SK-N-SH (cell line): ENCODE results near the gene ABCA7. TPM values are rescaled to one million over a fixed set of nuclear protein-coding genes. Genes with fewer than 3 reads are reported as not detected.

ENCODE experiments used
- CTCF ChIA-PET: fragments of 300-600, 350-600 bp; formaldehyde crosslinking; extraction: SDS; loops from one replicate; lab custom pipeline; 2021; lab: Yijun Ruan, JAX
- POLR2A ChIA-PET: fragments of 350-600 bp; sonication (Branson Sonifier 250); formaldehyde crosslinking; extraction: SDS; loops from one replicate; lab custom pipeline; 2020; ENCODE audit warnings: antibody characterized with exemption, inconsistent platforms; lab: Yijun Ruan, JAX
- DNase-seq: peaks from one replicate; pipeline ENCODE4 v3.0.0; 2012
- H2AFZ ChIP-seq: fragments of 200-600 bp; sonication (generic); 2 replicates; pipeline ENCODE4 v1.8.1; 2016; ENCODE audit warnings: antibody characterized with exemption, mild to moderate bottlenecking, low read depth
- H3F3A ChIP-seq: fragments of 200-600 bp; sonication (generic); replicated peaks from 2 replicates; pipeline ENCODE3; 2016; ENCODE audit warnings: antibody characterized with exemption, mild to moderate bottlenecking; ENCODE audit not compliant: insufficient read depth
- H3K27ac ChIP-seq, 2 experiments: fragments of 200-500 bp in 1 of 2; fragments of 200-600 bp in 1 of 2; sonication (Bioruptor generic) in 1 of 2; sonication (generic), shearing (Covaris generic) in 1 of 2; 2 replicates each; pipeline versions ENCODE4 v1.5.1 to v1.6.1; 2014 to 2016; ENCODE audit warnings: low read depth in 2 of 2, inconsistent platforms in 1 of 2, low read length in 1 of 2, mild to moderate bottlenecking in 1 of 2, mixed read lengths in 1 of 2
- H3K27me3 ChIP-seq: fragments of 200-600 bp; sonication (generic), shearing (Covaris generic); 2 replicates; pipeline ENCODE4 v1.6.1; 2016; ENCODE audit warnings: mixed run types; ENCODE audit not compliant: insufficient read depth
- H3K36me3 ChIP-seq, 2 experiments: fragments of 200-500 bp in 1 of 2; fragments of 200-600 bp in 1 of 2; sonication (Bioruptor generic) in 1 of 2; sonication (generic) in 1 of 2; replicated peaks in 1 of 2; 2 replicates each; pipeline versions ENCODE3 to v1.5.1; 2014 to 2016; ENCODE audit warnings: low read length in 1 of 2, mild to moderate bottlenecking in 1 of 2; ENCODE audit not compliant: insufficient read depth in 2 of 2, control insufficient read depth in 1 of 2
- H3K4me1 ChIP-seq, 2 experiments: fragments of 200-500 bp in 1 of 2; fragments of 200-600 bp in 1 of 2; sonication (Bioruptor generic) in 1 of 2; sonication (generic), shearing (Covaris generic) in 1 of 2; 2 replicates each; pipeline versions ENCODE4 v1.5.1 to v1.6.1; 2014 to 2016; ENCODE audit warnings: low read depth in 1 of 2, low read length in 1 of 2, mixed run types in 1 of 2; ENCODE audit not compliant: insufficient read depth in 2 of 2, control insufficient read depth in 1 of 2
- H3K4me2 ChIP-seq: fragments of 200-600 bp; sonication (generic), shearing (Covaris generic); 2 replicates; pipeline ENCODE4 v1.6.1; 2017; ENCODE audit warnings: mixed run types
- H3K4me3 ChIP-seq, 2 experiments: fragments of 200-500 bp in 1 of 2; fragments of 200-600 bp in 1 of 2; sonication (Bioruptor generic) in 1 of 2; sonication (generic), shearing (Covaris generic) in 1 of 2; 2 replicates each; pipeline versions ENCODE4 v1.5.1 to v1.8.1; 2014 to 2016; ENCODE audit warnings: low read depth in 2 of 2, inconsistent platforms in 1 of 2, low read length in 1 of 2, mild to moderate bottlenecking in 1 of 2, mixed read lengths in 1 of 2, moderate library complexity in 1 of 2
- H3K79me2 ChIP-seq: fragments of 200-600 bp; sonication (generic); 2 replicates; pipeline ENCODE4 v1.8.1; 2017; ENCODE audit warnings: mild to moderate bottlenecking; ENCODE audit not compliant: insufficient read depth
- H3K9ac ChIP-seq: fragments of 200-600 bp; sonication (generic); 2 replicates; pipeline ENCODE4 v1.6.1; 2017; ENCODE audit warnings: mixed run types
- H3K9me2 ChIP-seq: fragments of 200-600 bp; sonication (generic); 2 replicates; pipeline ENCODE4 v1.6.1; 2017; ENCODE audit warnings: mixed run types
- H3K9me3 ChIP-seq: fragments of 200-600 bp; sonication (generic); 2 replicates; pipeline ENCODE4 v1.6.1; 2017; ENCODE audit warnings: mixed run types, mild to moderate bottlenecking, moderate library complexity
- H4K20me1 ChIP-seq: fragments of 200-600 bp; sonication (generic); 2 replicates; pipeline ENCODE4 v1.6.1; 2017; ENCODE audit warnings: mild to moderate bottlenecking, mixed run types; ENCODE audit not compliant: insufficient read depth
- CHD2 ChIP-seq: fragments of 150-350 bp; IDR thresholded peaks from 2 replicates; pipeline ENCODE4 v1.6.1; 2018; ENCODE audit warnings: low read length; ENCODE audit not compliant: partially characterized antibody
- ELF1 ChIP-seq: IDR thresholded peaks from 2 replicates; pipeline ENCODE4 v1.4.0; 2012
- EP300 ChIP-seq, 2 experiments: IDR thresholded peaks; 2 replicates each; pipeline versions ENCODE4 v1.4.0 to v1.6.1; 2012; ENCODE audit warnings: borderline replicate concordance in 1 of 2, low read depth in 1 of 2, low read length in 1 of 2
- EZH2phosphoT487 ChIP-seq: fragments of 200-600 bp; sonication (generic); IDR thresholded peaks from 2 replicates; pipeline ENCODE4 v1.6.1; 2017; ENCODE audit warnings: low read depth, mixed run types, mild to moderate bottlenecking, antibody characterized with exemption, moderate library complexity, borderline replicate concordance
- FOXJ3 ChIP-seq: sonication (generic); formaldehyde crosslinking; IDR thresholded peaks from 2 replicates; pipeline ENCODE4 v1.5.1; 2020; ENCODE audit warnings: mild to moderate bottlenecking, missing genetic modification reagents
- FOXM1 ChIP-seq: IDR thresholded peaks from 2 replicates; pipeline ENCODE4 v1.4.0; 2012; ENCODE audit warnings: low read depth, mild to moderate bottlenecking
- GATA2 ChIP-seq: sonication (generic); formaldehyde crosslinking; IDR thresholded peaks from 2 replicates; pipeline ENCODE4 v1.5.0; 2020; ENCODE audit warnings: mild to moderate bottlenecking, missing genetic modification reagents
- IRF3 ChIP-seq: fragments of 150-350 bp; IDR thresholded peaks from 2 replicates; pipeline ENCODE4 v1.6.1; 2016; ENCODE audit warnings: mild to moderate bottlenecking, low read depth, low read length
- MAX ChIP-seq: IDR thresholded peaks from 2 replicates; pipeline ENCODE4 v1.4.0; 2012; ENCODE audit warnings: low read depth
- MEF2A ChIP-seq: IDR thresholded peaks from 2 replicates; pipeline ENCODE4 v1.4.0; 2012; ENCODE audit warnings: low read depth, borderline replicate concordance
- MXI1 ChIP-seq: IDR thresholded peaks from 2 replicates; pipeline ENCODE4 v1.6.1; 2012; ENCODE audit warnings: mild to moderate bottlenecking, low read depth, low read length, improper control_type of control experiment
- NFIC ChIP-seq: IDR thresholded peaks from 2 replicates; pipeline ENCODE4 v1.4.0; 2012; ENCODE audit warnings: borderline replicate concordance
- NRF1 ChIP-seq: IDR thresholded peaks from 2 replicates; pipeline ENCODE4 v1.6.1; 2012; ENCODE audit warnings: low read depth, mild to moderate bottlenecking, low read length
- POLR2AphosphoS5 ChIP-seq: IDR thresholded peaks from 2 replicates; pipeline ENCODE4 v1.6.1; 2012; ENCODE audit warnings: low read depth, low read length
- RAD21 ChIP-seq: IDR thresholded peaks from 2 replicates; pipeline ENCODE4 v1.6.1; 2012; ENCODE audit warnings: mild to moderate bottlenecking, low read length
- RCOR1 ChIP-seq: fragments of 150-350 bp; IDR thresholded peaks from 2 replicates; pipeline ENCODE4 v1.6.1; 2017; ENCODE audit warnings: antibody characterized with exemption, low read length
- REST ChIP-seq: IDR thresholded peaks from 2 replicates; pipeline ENCODE4 v1.6.1; 2012; ENCODE audit warnings: mild to moderate bottlenecking, low read depth, low read length, moderate library complexity
- RFX5 ChIP-seq: IDR thresholded peaks from 2 replicates; pipeline ENCODE4 v1.6.1; 2012; ENCODE audit warnings: mild to moderate bottlenecking, improper control_type of control experiment, low read length
- RXRA ChIP-seq: IDR thresholded peaks from 2 replicates; pipeline ENCODE4 v1.4.0; 2012; ENCODE audit warnings: low read depth, mild to moderate bottlenecking, borderline replicate concordance
- TAF1 ChIP-seq: IDR thresholded peaks from 2 replicates; pipeline ENCODE4 v1.6.1; 2012; ENCODE audit warnings: low read depth, mild to moderate bottlenecking, low read length, moderate library complexity, borderline replicate concordance
- TCF12 ChIP-seq: IDR thresholded peaks from 2 replicates; pipeline ENCODE4 v1.4.0; 2012
- TEAD4 ChIP-seq: IDR thresholded peaks from 2 replicates; pipeline ENCODE4 v1.4.0; 2012; ENCODE audit warnings: mild to moderate bottlenecking, borderline replicate concordance; ENCODE audit not compliant: insufficient read depth
- YY1 ChIP-seq: IDR thresholded peaks from 2 replicates; pipeline ENCODE4 v1.4.0; 2012; ENCODE audit warnings: low read depth, mild to moderate bottlenecking
- WGBS: methylation state at CpG from one replicate; pipeline ENCODE4 v1.1.6; 2017; ENCODE audit warnings: low lambda C conversion rate; 5-methylcytosine and 5-hydroxymethylcytosine counted together
- polyA plus RNA-seq, 3 experiments: library from polyadenylated mRNA; depleted of rRNA; stranded (reverse); fragments of >200 nt; gene quantifications; 2 replicates each; pipeline ENCODE4 v1.2.3, GENCODE V29; 2012
- TF ChIP-seq, protein P1 (sequence below): IDR thresholded peaks from 2 replicates; pipeline ENCODE4 v1.4.0; 2012; ENCODE audit warnings: low read depth, borderline replicate concordance
- TF ChIP-seq, protein P2 (sequence below): fragments of 200-600 bp; sonication (generic); IDR thresholded peaks from 2 replicates; pipeline ENCODE4 v1.6.1; 2017; ENCODE audit warnings: antibody characterized with exemption, mild to moderate bottlenecking, moderate library complexity

The ABCA7 gene
- polyA plus RNA-seq, 1 of the 3 experiments (the other 2 are of a cell fraction) = 7.8 TPM

GRCh38 chr19:1102407-1103131 is 62.7 kb downstream of the ABCA7 start:
- peak overlapping the region; percentile 54; the same call in 1 of the 2 replicates for H3K9ac ChIP-seq
- CTCF ChIA-PET = interaction anchor here (1.3 to 4.4 kb wide), 4 partner anchors 11 to 120 kb away, joined by 4 to 44 read pairs (median 5); no protein-coding TSS in a partner anchor
- TF ChIP-seq REST (peak; percentile 48; the same call in 1 of the 2 replicates), NFIC (peak; percentile 91), RCOR1 (no peak), MEF2A (no peak), ELF1 (no peak), TCF12 (peak; percentile 87), RFX5 (no peak), TEAD4 (peak; percentile 63), MAX (peak; percentile 86), RXRA (peak; percentile 96; the same call in 1 of the 2 replicates), FOXJ3 (CRISPR knock-in tag) (no peak), EZH2phosphoT487 (no peak), CHD2 (no peak), YY1 (no peak), GATA2 (CRISPR knock-in tag) (no peak), IRF3 (no peak), POLR2AphosphoS5 (peak; percentile 54; the same call in 1 of the 2 replicates), TAF1 (0 out of 2 replicates have a peak, but pooled peaks have one; percentile 27), MXI1 (no peak), EP300 (IDR thresholded peaks at IDR 0.05; ENCODE audit: borderline replicate concordance in 1 of 2, low read depth in 1 of 2, low read length in 1 of 2) (peak in 1 of 2 experiments; percentile 74; a peak in 1 of 4 replicates), RAD21 (no peak), FOXM1 (0 out of 2 replicates have a peak, but pooled peaks have one; percentile 18), NRF1 (no peak)
- TF ChIP-seq, protein P1, sequence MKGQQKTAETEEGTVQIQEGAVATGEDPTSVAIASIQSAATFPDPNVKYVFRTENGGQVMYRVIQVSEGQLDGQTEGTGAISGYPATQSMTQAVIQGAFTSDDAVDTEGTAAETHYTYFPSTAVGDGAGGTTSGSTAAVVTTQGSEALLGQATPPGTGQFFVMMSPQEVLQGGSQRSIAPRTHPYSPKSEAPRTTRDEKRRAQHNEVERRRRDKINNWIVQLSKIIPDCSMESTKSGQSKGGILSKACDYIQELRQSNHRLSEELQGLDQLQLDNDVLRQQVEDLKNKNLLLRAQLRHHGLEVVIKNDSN = peak; percentile 45; the same call in 1 of the 2 replicates
- TF ChIP-seq, protein P2, sequence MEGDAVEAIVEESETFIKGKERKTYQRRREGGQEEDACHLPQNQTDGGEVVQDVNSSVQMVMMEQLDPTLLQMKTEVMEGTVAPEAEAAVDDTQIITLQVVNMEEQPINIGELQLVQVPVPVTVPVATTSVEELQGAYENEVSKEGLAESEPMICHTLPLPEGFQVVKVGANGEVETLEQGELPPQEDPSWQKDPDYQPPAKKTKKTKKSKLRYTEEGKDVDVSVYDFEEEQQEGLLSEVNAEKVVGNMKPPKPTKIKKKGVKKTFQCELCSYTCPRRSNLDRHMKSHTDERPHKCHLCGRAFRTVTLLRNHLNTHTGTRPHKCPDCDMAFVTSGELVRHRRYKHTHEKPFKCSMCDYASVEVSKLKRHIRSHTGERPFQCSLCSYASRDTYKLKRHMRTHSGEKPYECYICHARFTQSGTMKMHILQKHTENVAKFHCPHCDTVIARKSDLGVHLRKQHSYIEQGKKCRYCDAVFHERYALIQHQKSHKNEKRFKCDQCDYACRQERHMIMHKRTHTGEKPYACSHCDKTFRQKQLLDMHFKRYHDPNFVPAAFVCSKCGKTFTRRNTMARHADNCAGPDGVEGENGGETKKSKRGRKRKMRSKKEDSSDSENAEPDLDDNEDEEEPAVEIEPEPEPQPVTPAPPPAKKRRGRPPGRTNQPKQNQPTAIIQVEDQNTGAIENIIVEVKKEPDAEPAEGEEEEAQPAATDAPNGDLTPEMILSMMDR = no peak

More at GRCh38 chr19:1102407-1103131, 62.7 kb downstream of the ABCA7 start:
- Histone ChIP-seq H3K27me3 (no peaks in the 10 kb centered on the region), H3K36me3 (peaks cover 0 to 19% of the 10 kb centered on the region in 2 experiments), H2AFZ (no peak overlapping the region), H3K9me3 (no peaks in the 10 kb centered on the region), H3K4me2 (peak overlapping the region; percentile 61), H3K4me3 (peak overlapping the region in 1 of 2 experiments; percentile 5; a peak in 1 of 4 replicates), H3K27ac (peak overlapping the region in 1 of 2 experiments; percentile 95; a peak in 3 of 4 replicates), H3K9me2 (no peaks in the 10 kb centered on the region), H3K79me2 (peaks cover 18% of the 10 kb centered on the region; the same call in 1 of the 2 replicates), H3F3A (peaks cover 35% of the 10 kb centered on the region), H3K4me1 (peaks cover 21 to 22% of the 10 kb centered on the region in 2 experiments; a peak in 3 of 4 replicates), H4K20me1 (peaks cover 21% of the 10 kb centered on the region; the same call in 1 of the 2 replicates)
- WGBS = 35% methylated on average over 16 of the region's 17 CpGs
- DNase-seq = no peak
- POLR2A ChIA-PET = interaction anchor here (2.6 kb wide), 1 partner anchor 11 kb away, joined by 15 read pairs; no protein-coding TSS in a partner anchor
